CD4-positive, alpha-beta T cell (primary cell): ENCODE data around the gene CC2D2A. TPM values are rescaled to one million over a fixed set of nuclear protein-coding genes. Genes with fewer than 3 reads are reported as not detected.

Experiments used
- ATAC-seq: fragments of 200-7000 bp; cut with Tn5 transposase; one replicate; pipeline ENCODE4 v1.10.0; 2022; ENCODE audit warnings: mild to moderate bottlenecking; ENCODE audit not compliant: poor library complexity
- CTCF ChIA-PET: fragments of 350-600 bp; sonication (Branson Sonifier 250); formaldehyde crosslinking; loops from one replicate; lab custom pipeline; 2021; ENCODE audit warnings: antibody characterized with exemption, inconsistent platforms; lab: Charles Lee
- POLR2A ChIA-PET: fragments of 350-600 bp; sonication (Branson Sonifier 250); formaldehyde crosslinking; loops from one replicate; lab custom pipeline; 2021; ENCODE audit warnings: antibody characterized with exemption, inconsistent platforms; lab: Charles Lee
- DNase-seq, 14 experiments: peaks; one replicate each; pipeline ENCODE4 v3.0.0-alpha.2; 2013 to 2020; ENCODE audit warnings: mixed read lengths in 2 of 14
- H3K27ac ChIP-seq, 2 donors: one replicate each; pipeline versions ENCODE4 v1.5.1 to v1.7.0; 2013; ENCODE audit warnings: low read length in 2 of 2, low read depth in 1 of 2, mild to moderate bottlenecking in 1 of 2
- H3K27me3 ChIP-seq, 2 experiments: 1 replicate in 1 of 2; 2 replicates in 1 of 2; pipeline versions ENCODE4 v1.6.1 to v1.7.0; 2013; ENCODE audit warnings: low read length in 2 of 2, control low read depth in 1 of 2, mild to moderate bottlenecking in 1 of 2, moderate library complexity in 1 of 2; ENCODE audit not compliant: insufficient read depth in 2 of 2, control insufficient read depth in 1 of 2
- H3K36me3 ChIP-seq: one replicate; pipeline ENCODE4 v1.6.1; 2013; ENCODE audit warnings: low read length, control low read depth; ENCODE audit not compliant: insufficient read depth
- H3K4me1 ChIP-seq: one replicate; pipeline ENCODE4 v1.6.1; 2013; ENCODE audit warnings: low read length, control low read depth; ENCODE audit not compliant: insufficient read depth
- H3K4me3 ChIP-seq: one replicate; pipeline ENCODE4 v1.5.1; 2013; ENCODE audit warnings: mild to moderate bottlenecking, low read length, moderate library complexity
- H3K9me3 ChIP-seq, 2 experiments: 1 replicate in 1 of 2; 2 replicates in 1 of 2; pipeline versions ENCODE4 v1.6.1 to v1.7.0; 2013; ENCODE audit warnings: low read length in 2 of 2, mild to moderate bottlenecking in 2 of 2, control low read depth in 1 of 2, moderate library complexity in 1 of 2; ENCODE audit not compliant: control insufficient read depth in 1 of 2, insufficient read depth in 1 of 2
- H3K27ac Mint-ChIP-seq: one replicate; pipeline ENCODE4 v1.8.0; 2020; ENCODE audit warnings: mixed read lengths
- H3K27me3 Mint-ChIP-seq: one replicate; pipeline ENCODE4 v1.8.0; 2021; ENCODE audit warnings: mixed read lengths
- H3K36me3 Mint-ChIP-seq: one replicate; pipeline ENCODE4 v1.8.0; 2021; ENCODE audit warnings: low read depth, mixed read lengths
- H3K4me1 Mint-ChIP-seq: one replicate; pipeline ENCODE4 v1.8.0; 2021; ENCODE audit warnings: low read depth, mixed read lengths
- H3K4me3 Mint-ChIP-seq: one replicate; pipeline ENCODE4 v1.8.0; 2020; ENCODE audit warnings: mild to moderate bottlenecking, mixed read lengths
- H3K9me3 Mint-ChIP-seq: one replicate; pipeline ENCODE4 v1.8.0; 2020; ENCODE audit warnings: mixed read lengths
- CTCF ChIP-seq: fragments of 200-600 bp; IDR thresholded peaks from one replicate; pipeline ENCODE4 v1.8.0; 2022; ENCODE audit warnings: antibody characterized with exemption, mild to moderate bottlenecking
- intact Hi-C, 2 experiments: fragments of 100-400 bp; cut with DNase I in 1 of 2; cut with micrococcal nuclease in 1 of 2; formaldehyde crosslinking; loops; one replicate each; pipeline versions ENCODE4 v1.15.1 to v1.9.0; 2023 to 2025; cut with DNase I, micrococcal nuclease
- total RNA-seq, 174 experiments: library from RNA in 2 of 174; stranded (reverse) in 2 of 174; gene quantifications; one replicate each; pipeline ENCODE4 v1.2.3 and lab custom pipeline; 2021 to 2026

Gene CC2D2A
- total RNA-seq, 2 experiments from 2014 or later, result not detected

- Mint-ChIP-seq H3K27ac (no peak overlapping the region), H3K4me3 (no peak overlapping the region), H3K36me3 (no peaks in the 10 kb centered on the region), H3K27me3 (no peaks in the 10 kb centered on the region), H3K9me3 (no peaks in the 10 kb centered on the region), H3K4me1 (peaks cover 6% of the 10 kb centered on the region)
- intact Hi-C loops, result loop anchor here in 1 of 2 experiments (10.0 kb wide), 1 partner anchor 697 kb away; no protein-coding TSS in a partner anchor
- Histone ChIP-seq H3K4me3 (no peak overlapping the region), H3K27me3 (no peaks in the 10 kb centered on the region), H3K36me3 (no peaks in the 10 kb centered on the region), H3K9me3 (no peaks in the 10 kb centered on the region), H3K4me1 (no peaks in the 10 kb centered on the region), H3K27ac (no peak overlapping the region)
- ChIA-PET POLR2A (no interaction called here), CTCF (interaction anchor here (1.0 kb wide), 1 partner anchor 271 kb away, joined by 4 read pairs; no protein-coding TSS in a partner anchor)
- ATAC-seq (no peak), DNase-seq (no peak)
- no peak for TF ChIP-seq CTCF
Observed at GRCh38 chr4:15451866-15452765, 17.6 kb upstream of the CC2D2A start.

GRCh38 chr4:15455290-15455689 is 14.4 kb upstream of the CC2D2A start:
- no peaks in the 10 kb centered on the region for H3K27me3 ChIP-seq
- ATAC-seq, result no peak
- Mint-ChIP-seq H3K4me1 (peaks cover 11% of the 10 kb centered on the region), H3K4me3 (no peak overlapping the region), H3K27ac (no peak overlapping the region), H3K36me3 (no peaks in the 10 kb centered on the region), H3K9me3 (no peaks in the 10 kb centered on the region), H3K27me3 (no peaks in the 10 kb centered on the region)
- no peak overlapping the region for H3K27ac ChIP-seq
- no peak overlapping the region for H3K4me3 ChIP-seq
- intact Hi-C loops, result loop anchor here in 1 of 2 experiments (5.0 to 10.0 kb wide), 3 partner anchors 192 to 1798 kb away; no protein-coding TSS in a partner anchor
- no peak for DNase-seq
- no peak for TF ChIP-seq CTCF
- H3K4me1 ChIP-seq, result no peaks in the 10 kb centered on the region
- ChIA-PET CTCF (no interaction called here), POLR2A (no interaction called here)
- no peaks in the 10 kb centered on the region for H3K36me3 ChIP-seq
- H3K9me3 ChIP-seq, result no peaks in the 10 kb centered on the region

GRCh38 chr4:15457406-15458201 is 12.1 kb upstream of the CC2D2A start:
- Mint-ChIP-seq H3K36me3 (no peaks in the 10 kb centered on the region), H3K4me3 (no peak overlapping the region), H3K27me3 (no peaks in the 10 kb centered on the region), H3K27ac (no peak overlapping the region), H3K4me1 (peaks cover 11% of the 10 kb centered on the region), H3K9me3 (no peaks in the 10 kb centered on the region)
- CTCF ChIA-PET, result interaction anchor here (0.9 to 1.0 kb wide), 2 partner anchors 13 to 466 kb away, joined by 3 to 5 read pairs; no protein-coding TSS in a partner anchor
- peak; percentile 59 for ATAC-seq
- POLR2A ChIA-PET, result interaction anchor here (0.6 to 1.3 kb wide), 2 partner anchors 155 to 225 kb away, joined by 3 to 7 read pairs; no protein-coding TSS in a partner anchor
- Histone ChIP-seq H3K27me3 (no peaks in the 10 kb centered on the region), H3K27ac (no peak overlapping the region), H3K9me3 (no peaks in the 10 kb centered on the region), H3K36me3 (no peaks in the 10 kb centered on the region), H3K4me1 (no peaks in the 10 kb centered on the region), H3K4me3 (no peak overlapping the region)
- peak in 3 of 14 experiments; percentile 51 to 62 (median 54) for DNase-seq
- intact Hi-C loops, result loop anchor here (1.0 to 10.0 kb wide), 8 partner anchors 190 to 1801 kb away; no protein-coding TSS in a partner anchor
- TF ChIP-seq CTCF, result peak; percentile 80
